ENCODE results near the gene FBXO33.

GRCh38 chr14:39442293-39442692, 10.1 kb upstream of the FBXO33 start:
- TF ChIP-seq POLR2A (IDR thresholded peaks at IDR 0.05) (no peak), EP300 (IDR thresholded peaks at IDR 0.05) (no peak)
